Peyer's patch (tissue), 4 donors: ENCODE data around the gene ANKRD60. TPM values are rescaled to one million over a fixed set of nuclear protein-coding genes. Genes with fewer than 3 reads are reported as not detected.
A peak's percentile ranks its signal among the peaks of the same experiment; 100 is the strongest.

ENCODE experiments used
- DNase-seq, 3 donors: peaks; one replicate each; pipeline ENCODE4 v3.0.0-alpha.2; 2017 to 2019
- H3K27ac ChIP-seq, 4 donors: fragments of 200-600 bp; sonication (generic); one replicate each; pipeline ENCODE4 v1.5.1; 2016 to 2019
- H3K27me3 ChIP-seq, 2 donors: fragments of 200-600 bp; sonication (generic); one replicate each; pipeline ENCODE4 v1.5.1; 2019
- H3K36me3 ChIP-seq, 3 donors: fragments of 200-600 bp; sonication (generic); one replicate each; pipeline ENCODE4 v1.5.1; 2016 to 2019
- H3K4me1 ChIP-seq, 4 donors: fragments of 200-600 bp; sonication (generic); one replicate each; pipeline ENCODE4 v1.5.1; 2016 to 2019
- H3K4me3 ChIP-seq, 4 donors: fragments of 200-600 bp; sonication (generic); 1 replicate in 3 of 4; 2 replicates in 1 of 4; pipeline ENCODE4 v1.5.1; 2016 to 2019; ENCODE audit warnings: mild to moderate bottlenecking in 1 of 4
- H3K9me3 ChIP-seq, 4 donors: fragments of 200-600 bp; sonication (generic); one replicate each; pipeline ENCODE4 v1.5.1; 2016 to 2019; ENCODE audit warnings: mild to moderate bottlenecking in 1 of 4
- POLR2A ChIP-seq, 2 donors: fragments of 450-650 bp; IDR thresholded peaks; one replicate each; pipeline ENCODE4 v1.5.1; 2017; ENCODE audit warnings: antibody characterized with exemption in 2 of 2, mild to moderate bottlenecking in 2 of 2, moderate library complexity in 2 of 2
- total RNA-seq, 4 donors: library from RNA; depleted of rRNA; stranded (reverse); fragments of >200 nt; gene quantifications; one replicate each; pipeline ENCODE4 v1.1.0, GENCODE V29; 2016
- TF ChIP-seq, protein P1 (sequence below), 6 experiments: fragments of 450-650 bp in 4 of 6; fragments of 200-600 bp in 2 of 6; sonication (generic) in 1 of 6; IDR thresholded peaks; one replicate each; pipeline ENCODE4 v1.5.1; 2017 to 2019; ENCODE audit warnings: antibody characterized with exemption in 6 of 6, mild to moderate bottlenecking in 3 of 6, moderate library complexity in 1 of 6

The ANKRD60 gene
- total RNA-seq, 4 donors from 2014 or later, result not detected

DNA sequence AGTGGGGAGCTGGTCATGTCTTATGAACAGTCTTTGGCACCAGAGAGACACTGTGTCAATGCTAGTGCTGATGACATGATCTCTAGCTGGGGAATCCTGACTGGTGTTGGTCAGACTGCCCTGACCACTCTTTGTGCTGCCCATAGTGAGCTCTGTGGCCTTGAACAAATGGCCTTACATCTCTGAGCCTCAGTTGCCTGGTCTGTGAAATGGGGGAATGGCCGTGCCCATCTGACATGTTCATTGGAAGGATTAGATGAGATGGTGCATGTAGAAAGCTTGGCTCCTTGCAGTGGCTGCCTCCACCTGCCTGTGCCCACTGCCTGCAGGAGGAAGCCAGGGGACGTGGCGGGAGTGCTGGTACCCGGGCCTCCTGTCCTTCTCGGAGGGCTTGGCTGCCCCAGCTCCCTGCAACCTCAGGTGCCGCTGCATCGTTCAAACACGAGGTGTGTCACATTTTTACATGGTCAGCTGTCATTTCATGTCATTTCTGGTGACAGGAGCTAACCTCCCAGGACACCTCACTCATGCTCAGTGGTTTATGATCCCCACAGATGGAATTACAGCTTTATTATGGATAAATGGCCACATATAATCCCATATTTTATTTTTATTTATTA, 45.8 kb downstream of the ANKRD60 start:
- TF ChIP-seq, protein P1, sequence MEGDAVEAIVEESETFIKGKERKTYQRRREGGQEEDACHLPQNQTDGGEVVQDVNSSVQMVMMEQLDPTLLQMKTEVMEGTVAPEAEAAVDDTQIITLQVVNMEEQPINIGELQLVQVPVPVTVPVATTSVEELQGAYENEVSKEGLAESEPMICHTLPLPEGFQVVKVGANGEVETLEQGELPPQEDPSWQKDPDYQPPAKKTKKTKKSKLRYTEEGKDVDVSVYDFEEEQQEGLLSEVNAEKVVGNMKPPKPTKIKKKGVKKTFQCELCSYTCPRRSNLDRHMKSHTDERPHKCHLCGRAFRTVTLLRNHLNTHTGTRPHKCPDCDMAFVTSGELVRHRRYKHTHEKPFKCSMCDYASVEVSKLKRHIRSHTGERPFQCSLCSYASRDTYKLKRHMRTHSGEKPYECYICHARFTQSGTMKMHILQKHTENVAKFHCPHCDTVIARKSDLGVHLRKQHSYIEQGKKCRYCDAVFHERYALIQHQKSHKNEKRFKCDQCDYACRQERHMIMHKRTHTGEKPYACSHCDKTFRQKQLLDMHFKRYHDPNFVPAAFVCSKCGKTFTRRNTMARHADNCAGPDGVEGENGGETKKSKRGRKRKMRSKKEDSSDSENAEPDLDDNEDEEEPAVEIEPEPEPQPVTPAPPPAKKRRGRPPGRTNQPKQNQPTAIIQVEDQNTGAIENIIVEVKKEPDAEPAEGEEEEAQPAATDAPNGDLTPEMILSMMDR (IDR thresholded peaks at IDR 0.05), result no peak
- TF ChIP-seq POLR2A (IDR thresholded peaks at IDR 0.05), result no peak
- no peaks in the 10 kb centered on the region for H3K27me3 ChIP-seq
- H3K9me3 ChIP-seq, result peaks cover 0 to 8% (median 0%) of the 10 kb centered on the region in 4 donors
- DNase-seq, result no peak
- H3K36me3 ChIP-seq, result no peaks in the 10 kb centered on the region
- peaks cover 0 to 6% (median 5%) of the 10 kb centered on the region in 4 donors for H3K4me1 ChIP-seq
- H3K4me3 ChIP-seq, result no peak overlapping the region
- no peak overlapping the region for H3K27ac ChIP-seq

DNA sequence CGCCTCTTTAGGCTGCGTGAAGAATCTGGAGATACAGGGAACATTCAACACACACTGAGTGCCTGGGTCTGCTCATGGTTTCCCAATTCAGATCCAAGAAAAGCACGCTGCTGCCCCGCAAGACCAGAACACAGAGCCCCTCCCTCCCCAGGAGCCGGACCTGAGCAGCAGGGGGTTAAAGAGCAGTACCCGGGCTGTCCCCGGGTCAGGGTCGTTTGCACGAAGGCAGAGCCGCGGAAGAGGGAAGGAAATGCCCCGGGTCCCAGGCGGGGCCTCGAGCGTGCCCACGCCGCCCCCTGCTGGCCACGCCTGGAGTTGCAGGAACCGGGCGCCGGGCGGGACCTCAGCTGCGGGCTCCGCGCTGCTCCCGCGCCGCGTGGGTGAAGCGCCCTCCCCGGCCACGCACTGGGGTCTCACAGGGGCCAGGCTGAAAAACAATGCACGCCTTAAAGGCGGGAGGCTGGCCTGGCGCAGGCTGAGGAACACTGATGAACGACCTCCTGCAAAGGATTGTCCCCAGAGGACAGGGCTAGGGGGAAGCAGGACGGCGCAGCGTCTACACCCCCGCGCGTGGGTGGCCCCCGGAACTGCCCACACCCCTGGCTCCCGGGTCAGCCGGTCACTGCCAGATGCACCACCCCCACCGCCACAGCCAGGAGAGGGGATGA, 48.9 kb downstream of the ANKRD60 start:
- no peak overlapping the region for H3K27ac ChIP-seq
- H3K4me3 ChIP-seq, result peak overlapping the region in 3 of 4 donors; percentile 20 to 37 (median 33)

GRCh38 chr20:58179083-58179431, 49.4 kb downstream of the ANKRD60 start:
- DNase-seq, result no peak
- Histone ChIP-seq H3K27me3 (no peaks in the 10 kb centered on the region), H3K36me3 (no peaks in the 10 kb centered on the region), H3K9me3 (peaks cover 0 to 4% (median 0%) of the 10 kb centered on the region in 4 donors), H3K4me1 (peaks cover 0 to 6% (median 5%) of the 10 kb centered on the region in 4 donors), H3K27ac (no peak overlapping the region), H3K4me3 (peak overlapping the region in 2 of 4 donors; percentile 33 to 37)
- TF ChIP-seq, protein P1 (IDR thresholded peaks at IDR 0.05), result no peak
- TF ChIP-seq POLR2A (IDR thresholded peaks at IDR 0.05), result no peak

More for the DNA sequence above, 48.9 kb downstream of the ANKRD60 start:
- peaks cover 0 to 6% (median 5%) of the 10 kb centered on the region in 4 donors for H3K4me1 ChIP-seq
- no peaks in the 10 kb centered on the region for H3K27me3 ChIP-seq
- H3K9me3 ChIP-seq, result peaks cover 0 to 8% (median 0%) of the 10 kb centered on the region in 4 donors
- TF ChIP-seq POLR2A (IDR thresholded peaks at IDR 0.05), result no peak
- TF ChIP-seq, protein P1 (IDR thresholded peaks at IDR 0.05), result peak; percentile 83 to 98 (median 92)
- peak in 2 of 3 donors; percentile 72 to 78 for DNase-seq
- H3K36me3 ChIP-seq, result no peaks in the 10 kb centered on the region

- H3K4me1 ChIP-seq, result peaks cover 0 to 6% (median 5%) of the 10 kb centered on the region in 4 donors
- H3K36me3 ChIP-seq, result no peaks in the 10 kb centered on the region
- H3K9me3 ChIP-seq, result no peaks in the 10 kb centered on the region
- H3K4me3 ChIP-seq, result no peak overlapping the region
- no peaks in the 10 kb centered on the region for H3K27me3 ChIP-seq
- DNase-seq, result no peak
- TF ChIP-seq POLR2A (IDR thresholded peaks at IDR 0.05), result no peak
- TF ChIP-seq, protein P1 (IDR thresholded peaks at IDR 0.05), result no peak
- H3K27ac ChIP-seq, result no peak overlapping the region
Observed at GRCh38 chr20:58177799-58178198, 50.7 kb downstream of the ANKRD60 start.

GRCh38 chr20:58175836-58176235, 52.6 kb downstream of the ANKRD60 start:
- DNase-seq, result peak in 1 of 3 donors; percentile 19
- H3K27me3 ChIP-seq, result no peaks in the 10 kb centered on the region
- H3K4me1 ChIP-seq, result peaks cover 0 to 6% (median 5%) of the 10 kb centered on the region in 4 donors
- no peak overlapping the region for H3K4me3 ChIP-seq
- no peaks in the 10 kb centered on the region for H3K9me3 ChIP-seq
- TF ChIP-seq POLR2A (IDR thresholded peaks at IDR 0.05), result no peak
- TF ChIP-seq, protein P1 (IDR thresholded peaks at IDR 0.05), result no peak
- peak overlapping the region in 2 of 4 donors; percentile 62 to 87 for H3K27ac ChIP-seq
- H3K36me3 ChIP-seq, result no peaks in the 10 kb centered on the region
